SHP77 (cell line): ENCODE data around the gene RRAS.

ENCODE experiments used
- DNase-seq, 2 experiments: peaks; one replicate each; lab custom pipeline; 2025; lab: John Stamatoyannopoulos, UW

Gene RRAS

DNA sequence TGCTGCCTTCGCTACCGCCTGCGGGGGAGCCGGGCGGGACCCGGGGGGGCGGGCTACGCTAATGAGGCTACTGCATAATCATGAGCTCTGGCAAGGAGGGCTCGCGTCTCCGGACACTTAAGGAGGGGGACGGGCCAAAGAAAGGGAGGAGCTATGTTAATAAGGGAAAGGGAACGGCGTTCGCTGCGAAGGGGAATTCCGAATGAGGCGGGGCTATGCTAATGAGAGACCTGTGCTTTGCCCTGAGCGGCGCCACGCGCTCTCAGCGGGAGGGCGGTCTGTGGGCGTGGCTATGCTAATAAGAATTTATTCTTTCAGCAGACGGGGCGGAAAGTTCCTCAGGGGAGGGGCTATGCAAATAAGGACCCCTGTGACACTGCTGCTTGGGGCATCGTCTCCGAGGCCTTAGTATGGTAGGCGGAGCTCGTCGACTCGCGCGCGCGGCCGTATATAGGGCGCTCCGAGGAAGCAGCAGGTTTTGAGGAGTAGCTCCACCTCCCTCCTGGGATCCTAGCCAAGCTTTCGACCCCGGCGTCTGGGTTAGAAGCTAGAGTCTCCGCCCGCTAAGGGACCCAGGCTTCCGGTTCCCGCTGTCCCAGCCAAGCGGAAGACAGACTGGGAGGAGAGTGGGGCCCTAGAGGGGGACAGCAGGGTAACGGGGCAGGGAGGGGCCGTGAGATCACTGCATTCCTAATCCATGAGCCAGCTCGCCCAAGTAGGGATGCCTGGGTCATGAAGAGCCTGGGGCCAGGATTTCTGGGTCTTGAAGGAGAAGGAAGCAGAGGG, at the start of gene RRAS:
Gene RRAS, minus strand, starts transcription at position 31 of the 786 bp plus-strand sequence. CDS start 45 bp downstream, outside the sequence.
- DNase-seq: peak; percentile 97 to 98

DNA sequence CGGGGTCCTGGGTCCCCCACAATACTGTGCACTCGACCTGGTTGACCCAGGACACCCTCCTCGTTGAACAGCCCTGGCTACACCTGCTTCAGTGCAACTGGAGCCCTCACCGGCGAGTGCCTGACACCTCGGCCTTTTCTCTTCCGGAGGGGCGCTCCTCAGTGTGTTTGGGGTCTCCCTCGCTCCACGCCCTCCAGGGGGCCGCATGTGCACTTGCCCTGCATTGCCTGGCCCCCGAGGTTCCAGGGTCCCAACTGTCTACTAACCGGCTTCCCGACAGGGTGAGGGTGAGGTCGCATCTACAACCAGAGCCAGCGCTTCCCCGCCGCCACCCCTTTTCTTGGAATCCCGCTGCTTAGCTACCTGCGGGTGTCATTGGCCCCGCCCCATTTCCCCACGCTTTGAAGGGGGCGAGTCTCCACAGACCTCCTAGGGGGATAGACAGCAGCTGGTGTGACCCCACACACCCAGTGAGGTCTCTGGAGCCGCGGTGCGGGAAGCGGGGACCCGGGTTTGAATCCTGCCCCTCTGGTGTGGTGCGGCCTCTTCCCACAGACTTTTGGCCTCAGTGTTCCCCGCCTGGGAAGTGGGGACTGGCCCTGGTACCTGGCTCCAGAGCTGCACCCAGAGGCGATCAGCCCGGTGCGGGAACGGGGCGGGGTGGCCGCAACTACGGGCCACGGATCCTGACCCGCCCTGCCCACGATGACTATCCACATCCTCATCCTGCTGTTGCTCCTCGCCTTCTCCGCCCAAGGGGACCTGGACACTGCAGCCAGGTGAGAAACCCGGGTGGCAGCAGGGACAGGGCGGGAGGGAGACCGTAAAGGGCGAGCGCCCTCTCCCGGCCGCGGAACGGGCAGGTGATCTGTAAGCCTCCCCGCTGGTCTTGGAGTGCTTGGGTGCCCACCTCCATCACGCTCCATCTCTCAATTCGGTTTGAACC, 49.5 kb upstream of the RRAS start, which contains the start of gene ADM5:
Gene ADM5, plus strand, starts transcription at position 462 of the 946 bp plus-strand sequence. Its CDS starts 244 bp downstream, at position 706.
- peak; percentile 47 to 75 for DNase-seq

DNA sequence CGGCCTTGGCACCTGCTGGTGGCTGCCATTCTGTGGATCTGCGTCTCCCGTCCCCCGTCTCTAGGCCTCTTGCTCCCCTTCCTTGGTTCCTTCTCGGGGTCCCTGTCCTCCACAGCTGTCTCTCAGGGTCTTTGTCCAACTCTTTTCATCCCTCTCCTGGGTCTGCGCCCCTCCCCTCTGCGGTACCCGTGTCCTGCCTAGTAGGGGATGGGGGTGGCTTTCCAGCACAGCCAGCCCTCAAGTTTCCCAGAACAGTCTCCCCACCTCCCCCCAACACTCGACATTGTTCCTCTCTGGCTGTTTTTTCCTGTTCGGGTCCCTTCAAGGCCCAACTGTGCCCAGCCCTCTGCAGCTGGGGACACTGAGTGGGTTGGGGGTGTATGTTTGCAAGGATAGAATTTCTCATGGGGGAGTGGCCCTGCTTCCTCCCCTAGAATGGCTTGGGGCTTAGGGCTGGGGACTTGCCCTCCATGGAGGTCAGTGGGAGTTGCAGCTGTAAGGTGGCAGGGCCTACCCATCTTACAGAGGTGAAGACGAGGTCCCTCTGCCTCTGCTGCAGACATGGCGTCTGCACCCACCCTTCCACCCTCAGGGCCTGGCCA, 48.7 kb upstream of the RRAS start:
- no peak for DNase-seq

DNA sequence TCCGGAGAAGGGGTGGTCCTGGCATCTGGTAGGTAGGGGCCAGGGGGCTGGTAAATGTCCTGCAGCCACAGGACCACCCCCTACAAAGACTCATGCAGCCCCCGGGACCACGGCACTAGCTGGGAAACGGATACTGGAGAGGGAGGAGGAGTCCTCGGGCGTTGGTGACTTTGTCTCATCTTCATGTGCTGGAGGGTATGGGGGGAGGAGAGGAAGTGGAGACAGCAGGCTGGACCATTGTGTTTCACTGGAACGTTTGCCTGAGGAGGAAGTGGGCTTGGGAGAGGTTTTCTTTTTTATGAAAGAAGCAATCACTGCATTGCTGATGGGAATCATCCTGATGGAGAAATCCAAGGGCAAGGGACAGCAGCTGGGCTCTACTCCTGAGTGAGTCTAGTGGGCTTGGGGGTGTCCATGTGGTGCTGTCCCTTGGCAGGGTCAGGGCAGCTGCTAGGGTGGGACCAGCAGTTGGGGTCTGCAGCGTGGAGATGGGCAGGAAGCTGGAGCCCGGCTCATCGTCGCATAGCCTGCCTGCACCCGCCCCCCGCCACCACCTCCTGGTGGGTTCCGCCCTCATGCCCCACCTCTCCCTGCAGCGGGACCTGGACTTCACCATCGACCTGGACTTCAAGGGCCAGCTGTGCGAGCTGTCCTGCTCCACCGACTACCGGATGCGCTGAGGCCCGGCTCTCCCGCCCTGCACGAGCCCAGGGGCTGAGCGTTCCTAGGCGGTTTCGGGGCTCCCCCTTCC, 47.8 kb upstream of the RRAS start:
- no peak for DNase-seq

DNA sequence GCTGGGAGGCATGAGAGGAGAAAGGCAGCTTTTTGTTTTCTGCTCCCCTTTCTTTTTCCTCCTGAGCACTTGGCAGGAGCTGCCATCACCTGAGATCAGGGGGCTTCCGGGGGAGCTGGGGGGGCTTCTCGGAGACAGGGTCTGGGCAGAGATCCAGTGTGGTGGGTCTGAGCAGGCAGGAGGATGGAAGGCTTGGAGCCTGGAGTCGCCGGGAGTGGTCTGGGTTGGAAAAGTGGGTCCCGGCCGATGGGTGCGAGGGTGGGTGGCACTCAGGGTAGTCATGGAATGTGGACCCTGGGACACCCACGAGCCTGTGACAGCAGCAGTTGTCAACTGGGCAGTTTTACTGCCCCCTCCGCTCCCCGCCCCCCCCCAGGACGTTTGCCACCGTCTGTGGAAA, 47.2 kb upstream of the RRAS start:
- no peak for DNase-seq

DNA sequence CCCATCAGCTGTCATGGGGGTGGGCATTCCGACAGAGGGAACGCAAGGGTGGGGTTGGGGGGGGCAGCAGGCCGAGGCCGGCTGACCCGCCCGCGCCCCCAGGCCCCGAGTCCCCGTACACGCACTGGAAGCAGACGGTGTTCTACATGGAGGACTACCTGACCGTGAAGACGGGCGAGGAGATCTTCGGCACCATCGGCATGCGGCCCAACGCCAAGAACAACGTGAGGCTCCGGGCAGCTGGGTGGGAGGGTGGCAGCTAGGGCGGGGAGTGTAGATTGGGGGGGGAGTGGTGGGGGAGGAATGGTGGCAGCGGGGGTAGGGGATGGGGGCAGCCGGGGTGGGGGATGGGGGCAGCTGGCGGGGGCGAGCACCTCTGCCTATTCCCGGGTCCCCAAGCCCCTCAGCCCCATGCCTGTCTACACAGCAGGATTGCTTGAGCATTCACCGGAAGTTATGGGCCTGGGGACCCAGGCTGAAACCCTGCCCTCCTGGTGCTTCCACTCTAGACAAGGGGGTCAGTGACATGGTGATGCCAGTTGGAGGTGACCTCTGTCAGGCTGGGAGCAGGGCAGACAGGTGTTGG, 46.7 kb upstream of the RRAS start:
- no peak for DNase-seq

DNA sequence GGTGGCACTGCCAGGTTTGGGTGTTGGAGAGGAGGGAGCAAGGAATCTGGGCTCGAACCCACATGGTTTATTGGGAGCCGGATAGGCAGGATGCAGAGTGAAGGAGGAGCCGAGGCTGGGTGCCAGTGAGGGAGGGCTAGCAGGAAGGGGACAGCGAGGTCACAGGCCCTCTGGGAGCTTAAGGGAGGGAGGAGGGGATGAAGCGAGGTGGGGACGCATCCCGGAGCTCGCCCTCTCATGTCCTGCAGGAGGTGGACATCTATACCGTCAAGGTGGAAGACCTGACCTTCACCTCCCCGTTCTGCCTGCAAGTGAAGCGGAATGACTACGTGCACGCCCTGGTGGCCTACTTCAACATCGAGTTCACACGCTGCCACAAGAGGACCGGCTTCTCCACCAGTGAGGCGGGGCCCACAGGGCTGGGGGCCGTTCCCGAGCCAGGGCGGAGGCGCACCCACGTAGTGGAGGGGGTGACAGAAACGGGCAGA, 45.9 kb upstream of the RRAS start:
- DNase-seq: no peak

DNA sequence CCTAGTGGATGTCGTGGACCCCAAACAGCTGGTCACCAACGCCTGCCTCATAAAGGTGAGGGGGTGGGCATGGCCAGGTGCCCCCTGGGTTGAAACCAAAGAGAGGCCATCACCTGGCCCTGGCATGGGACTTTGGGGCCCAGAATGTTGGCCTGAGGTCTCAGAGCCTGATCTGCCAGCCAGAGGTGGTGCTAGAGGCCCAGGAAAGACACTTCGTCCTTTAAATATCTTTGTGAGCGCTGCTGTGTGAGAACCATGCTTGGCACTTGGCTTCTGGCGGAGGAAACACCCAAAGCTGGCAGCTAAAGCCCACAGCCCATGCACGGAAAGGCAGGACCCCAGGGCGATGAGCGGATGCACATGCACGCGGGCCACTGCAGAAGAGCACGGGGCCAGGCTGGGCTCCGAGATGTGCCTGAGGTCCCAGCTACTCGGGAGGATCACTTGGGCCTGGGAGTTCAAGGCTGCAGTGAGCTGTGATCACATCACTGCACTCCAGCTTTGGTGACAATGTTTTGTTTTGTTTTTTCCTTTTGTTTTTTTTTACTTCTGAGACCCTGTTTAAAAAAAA, 45.1 kb upstream of the RRAS start:
- no peak for DNase-seq

DNA sequence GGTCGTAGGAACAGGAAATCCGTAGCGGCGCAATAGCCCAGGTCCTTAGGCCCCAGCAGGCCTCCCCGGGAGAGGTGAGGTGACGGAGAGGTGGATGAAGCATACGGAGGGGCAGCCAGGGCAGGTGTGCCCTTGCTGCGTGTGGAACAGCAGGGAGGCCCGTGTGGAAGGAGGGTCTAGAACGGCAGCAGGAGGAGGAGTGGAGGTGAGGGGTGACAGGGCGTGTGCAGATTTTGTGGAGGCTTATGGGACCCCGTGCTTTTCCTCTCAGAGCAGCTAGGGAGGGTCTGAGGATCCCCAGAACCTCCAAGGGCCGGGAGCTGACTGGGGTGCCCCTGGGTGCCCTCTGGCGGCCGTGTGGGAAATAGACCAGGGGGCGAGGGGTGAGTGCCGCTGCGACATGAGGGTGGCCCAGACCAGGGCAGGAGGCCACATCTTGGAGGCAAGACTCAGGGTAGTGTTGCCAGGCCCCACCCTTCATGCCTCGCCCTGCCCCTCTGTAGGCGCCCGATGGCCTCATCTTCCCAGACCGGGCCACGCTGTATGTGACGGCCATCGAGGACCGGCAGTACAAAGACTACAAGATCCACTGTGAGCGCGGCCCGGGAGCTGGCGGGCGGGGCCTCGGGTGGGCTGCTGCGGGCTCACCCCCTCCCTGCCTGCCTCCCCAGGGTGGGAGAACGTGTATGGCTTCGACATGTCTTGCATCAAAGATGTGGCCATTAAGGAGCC, 44.5 kb upstream of the RRAS start:
- DNase-seq: no peak

DNA sequence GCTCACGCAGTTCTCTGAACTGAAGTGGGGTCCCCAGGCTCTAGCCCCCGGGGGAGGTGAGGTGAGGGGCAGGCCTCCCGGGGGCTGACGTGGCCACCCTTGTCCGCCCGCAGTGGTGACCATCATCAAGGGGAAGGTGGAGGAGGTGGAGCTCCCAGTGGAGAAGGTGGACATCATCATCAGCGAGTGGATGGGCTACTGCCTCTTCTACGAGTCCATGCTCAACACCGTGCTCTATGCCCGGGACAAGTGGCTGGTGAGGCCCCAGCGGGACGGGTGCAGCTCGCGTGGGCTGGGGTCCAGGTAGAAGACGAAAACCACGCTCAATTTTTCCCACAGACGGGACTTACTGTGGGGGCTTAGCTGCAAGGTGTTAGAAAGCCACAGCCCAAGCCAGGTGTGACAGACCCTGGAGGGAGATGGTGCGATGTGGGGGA, 43.9 kb upstream of the RRAS start:
- DNase-seq: no peak

DNA sequence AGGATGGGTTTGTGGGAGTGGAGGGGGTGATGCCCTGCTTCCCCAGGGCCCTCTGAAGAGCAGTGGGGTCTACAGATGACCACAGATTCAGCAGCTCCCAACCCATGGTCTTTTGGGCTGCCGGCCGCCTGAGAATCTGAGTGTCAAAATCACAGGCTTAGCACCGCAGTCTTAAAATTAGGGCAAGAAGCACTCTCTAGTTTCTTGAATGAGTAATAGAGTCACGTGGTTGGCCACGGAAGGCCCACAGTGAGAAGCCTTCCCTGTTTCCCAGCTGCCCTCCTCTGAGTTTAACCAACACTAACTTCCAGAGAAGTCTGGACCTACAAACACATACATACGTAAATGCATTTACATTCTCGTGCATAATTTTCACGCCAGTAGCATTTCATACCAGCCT, 42.3 kb upstream of the RRAS start:
- no peak for DNase-seq

DNA sequence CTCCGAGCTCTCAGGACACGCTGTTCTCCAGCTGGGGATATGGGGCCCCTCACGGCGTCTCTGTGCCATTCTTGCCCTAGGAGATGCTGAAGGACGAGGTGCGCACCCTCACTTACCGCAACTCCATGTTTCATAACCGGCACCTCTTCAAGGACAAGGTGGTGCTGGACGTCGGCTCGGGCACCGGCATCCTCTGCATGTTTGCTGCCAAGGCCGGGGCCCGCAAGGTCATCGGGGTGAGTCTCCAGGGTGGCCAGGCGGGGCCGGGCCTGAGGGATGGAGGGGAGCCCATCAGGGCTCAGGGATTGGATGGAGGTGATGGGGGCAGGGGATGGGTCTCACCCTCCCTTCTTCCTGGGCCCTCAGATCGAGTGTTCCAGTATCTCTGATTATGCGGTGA, 41.9 kb upstream of the RRAS start:
- no peak for DNase-seq

DNA sequence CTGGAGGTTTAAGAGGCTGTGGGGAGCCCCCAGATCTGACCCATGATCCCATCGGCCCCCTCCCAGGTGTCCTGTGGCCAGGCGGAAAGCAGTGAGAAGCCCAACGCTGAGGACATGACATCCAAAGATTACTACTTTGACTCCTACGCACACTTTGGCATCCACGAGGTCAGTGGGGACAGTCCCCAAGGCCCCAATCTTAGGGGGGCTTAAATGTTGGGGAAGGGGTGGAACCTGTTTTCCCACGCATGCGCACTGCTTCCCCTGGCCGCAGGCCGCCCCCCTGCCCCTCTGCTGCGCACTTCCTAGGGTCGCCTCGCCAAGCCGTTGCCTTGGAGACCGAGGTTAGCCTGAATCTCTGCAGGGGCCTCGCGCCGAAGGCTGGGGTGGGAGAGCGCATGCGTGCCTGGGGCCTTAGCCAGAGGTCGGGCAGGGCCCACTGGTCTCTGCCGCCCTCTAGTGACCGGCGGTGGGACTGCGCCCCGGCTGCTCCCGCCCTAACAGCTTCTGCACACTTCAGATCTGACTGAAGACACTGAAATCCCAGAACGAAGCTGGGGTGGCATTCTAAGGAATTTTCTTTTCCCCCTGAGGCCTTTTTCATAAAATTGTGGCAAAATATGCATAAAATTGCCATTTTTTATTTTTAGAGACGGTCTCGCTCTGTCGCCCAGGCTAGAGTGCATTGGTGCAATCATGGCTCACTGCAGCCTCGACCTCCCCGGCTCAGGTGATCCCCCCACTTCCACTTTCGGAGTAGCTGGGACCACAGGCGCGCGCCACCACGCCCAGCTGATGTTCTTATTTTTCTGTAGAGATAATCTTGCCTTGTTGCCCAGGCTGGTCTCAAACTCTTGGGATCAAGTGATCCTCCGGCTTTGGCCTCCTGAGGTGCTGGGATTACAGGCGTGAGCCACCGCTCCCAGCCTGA, 40.7 kb upstream of the RRAS start:
- peak; percentile 60 to 82 for DNase-seq

DNA sequence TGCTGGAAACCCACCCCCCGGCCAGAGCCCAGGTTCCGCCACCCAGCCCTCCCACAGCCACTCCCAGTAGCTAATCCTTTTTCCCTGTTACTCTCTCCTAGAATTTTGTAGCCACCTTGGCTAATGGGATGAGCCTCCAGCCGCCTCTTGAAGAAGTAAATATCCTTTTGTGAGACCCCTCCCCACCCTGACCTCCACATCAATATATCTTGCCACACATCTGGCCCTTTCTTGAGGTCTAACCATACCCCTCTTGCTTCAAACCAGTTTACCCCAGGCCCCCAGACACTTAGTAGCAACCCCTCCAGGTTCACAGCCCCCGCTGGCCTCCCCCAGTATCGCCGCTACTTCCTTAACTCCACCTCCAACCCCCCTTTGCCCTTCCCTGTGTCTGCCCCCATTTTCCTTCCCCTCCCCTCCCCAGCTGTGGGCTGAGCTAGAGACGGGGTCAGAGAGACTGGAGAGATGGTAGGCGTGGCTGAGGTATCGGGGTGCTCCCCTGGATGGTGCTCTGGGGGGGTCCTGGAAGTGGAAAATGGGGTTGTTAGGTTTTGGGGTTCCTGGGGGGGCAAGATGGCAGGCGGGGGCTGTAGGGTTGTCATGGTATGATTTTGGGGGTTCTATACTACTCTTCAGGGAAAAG, 39.9 kb upstream of the RRAS start:
- no peak for DNase-seq

DNA sequence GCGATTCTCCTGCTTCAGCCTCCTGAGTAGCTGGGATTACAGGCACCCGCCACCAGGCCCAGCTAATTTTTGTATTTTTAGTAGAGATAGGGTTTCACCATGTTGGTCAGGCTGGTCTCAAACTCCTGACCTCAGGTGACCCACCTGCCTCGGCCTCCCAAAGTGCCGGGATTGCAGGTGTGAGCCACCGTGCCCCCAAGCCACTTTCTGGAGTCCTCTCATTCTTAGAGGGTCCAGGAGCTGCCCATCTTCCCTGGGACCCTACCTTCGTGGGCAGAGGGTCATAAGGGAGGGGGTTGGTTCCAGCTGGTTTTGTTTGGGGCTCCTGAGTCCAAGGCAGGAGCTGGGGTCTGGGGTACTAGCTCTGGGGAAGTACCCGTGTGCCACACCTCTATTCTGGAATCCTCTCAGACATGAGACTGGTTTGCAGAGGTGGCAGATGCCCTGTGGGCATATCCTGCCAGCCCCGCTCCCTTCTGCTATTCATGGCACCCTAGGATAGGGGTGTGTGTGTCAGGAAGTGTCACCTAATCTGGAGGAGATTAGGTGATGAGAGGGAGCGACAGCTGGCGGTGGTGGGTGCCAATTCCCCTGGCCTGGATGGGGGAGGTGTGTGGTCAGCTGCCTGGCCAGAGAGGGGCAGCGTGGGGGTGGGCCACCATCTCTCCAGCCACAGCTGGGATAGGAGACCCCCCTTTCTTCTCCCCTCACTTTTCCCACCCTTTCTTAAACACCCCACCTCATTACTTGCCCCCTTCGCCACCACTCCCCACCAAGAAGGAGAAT, 39.2 kb upstream of the RRAS start:
- DNase-seq: no peak

DNA sequence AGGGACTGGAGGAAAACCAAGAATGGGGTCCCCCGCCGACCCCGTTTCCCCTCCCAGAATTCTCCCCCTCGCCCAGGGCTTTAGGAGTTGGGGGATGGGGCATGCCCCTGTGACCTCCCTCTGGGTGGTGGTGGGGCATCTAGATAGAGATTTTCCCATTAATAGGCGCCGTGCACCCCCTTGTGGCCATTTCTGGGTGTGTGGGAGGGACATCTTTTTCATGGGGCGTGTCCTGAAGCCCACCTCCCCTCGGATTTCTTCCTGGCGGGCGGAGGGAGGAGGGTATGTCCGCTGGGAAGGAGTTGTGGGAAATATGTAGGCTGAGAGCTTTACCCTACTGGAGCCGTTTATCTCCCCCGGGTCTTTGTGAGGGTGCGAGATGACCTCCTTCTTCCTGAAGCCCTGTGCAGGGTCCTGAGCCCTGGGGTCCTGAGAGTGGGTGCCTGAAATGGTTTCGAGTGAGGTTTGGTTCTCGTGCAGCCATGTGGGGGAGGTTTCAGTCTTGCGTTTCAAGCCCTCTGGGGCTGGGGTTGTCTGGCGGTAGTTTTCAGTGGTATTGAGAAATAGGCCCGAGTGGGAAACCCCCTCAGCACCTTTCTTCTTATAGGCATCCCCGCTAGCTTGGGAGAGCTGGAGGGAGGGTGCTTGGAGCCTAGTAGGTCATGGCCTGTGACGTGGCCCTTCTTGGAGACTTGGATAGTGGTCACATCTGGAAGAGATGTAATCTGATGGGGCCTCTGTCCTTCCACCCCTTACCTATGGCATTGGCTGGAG, 38.1 kb upstream of the RRAS start:
- peak in 1 of 2 experiments; percentile 33 for DNase-seq
